Dermis microvascular lymphatic vessel endothelial cell (primary cell): ENCODE measurements around the gene TAF1D. TPM values are rescaled to one million over a fixed set of nuclear protein-coding genes. Genes with fewer than 3 reads are reported as not detected.

Source experiments
- DNase-seq, 2 donors: peaks; one replicate each; pipeline versions ENCODE4 v3.0.0 to v3.0.0-alpha.2; 2010; ENCODE audit warnings: low read depth in 2 of 2
- total RNA-seq: library from RNA; depleted of rRNA; stranded (reverse); fragments of >200 nt; gene quantifications from 2 replicates; pipeline ENCODE4 v1.2.1, GENCODE V29; 2014

The TAF1D gene
- total RNA-seq, 1 donor from 2014 or later, result 85.4 TPM

DNA sequence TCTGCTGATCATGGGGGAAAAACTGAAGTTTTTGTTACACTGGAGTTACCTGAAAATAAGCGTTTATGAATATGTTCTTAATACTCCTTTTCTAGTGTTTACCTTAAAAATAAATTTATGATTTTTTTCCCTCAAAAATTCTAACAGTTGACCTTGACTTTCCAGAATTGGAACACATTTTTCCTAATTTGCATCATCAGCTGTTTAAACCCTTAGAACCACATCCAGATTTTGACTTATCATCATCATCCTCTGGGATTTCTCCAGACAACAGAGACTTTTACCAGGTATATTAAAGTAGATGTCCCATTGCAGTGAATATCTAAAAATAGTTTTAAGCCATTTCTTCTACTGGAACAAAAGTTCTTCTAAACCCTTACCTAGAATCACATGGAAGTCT, 17.2 kb downstream of the TAF1D start:
- no peak for DNase-seq

DNA sequence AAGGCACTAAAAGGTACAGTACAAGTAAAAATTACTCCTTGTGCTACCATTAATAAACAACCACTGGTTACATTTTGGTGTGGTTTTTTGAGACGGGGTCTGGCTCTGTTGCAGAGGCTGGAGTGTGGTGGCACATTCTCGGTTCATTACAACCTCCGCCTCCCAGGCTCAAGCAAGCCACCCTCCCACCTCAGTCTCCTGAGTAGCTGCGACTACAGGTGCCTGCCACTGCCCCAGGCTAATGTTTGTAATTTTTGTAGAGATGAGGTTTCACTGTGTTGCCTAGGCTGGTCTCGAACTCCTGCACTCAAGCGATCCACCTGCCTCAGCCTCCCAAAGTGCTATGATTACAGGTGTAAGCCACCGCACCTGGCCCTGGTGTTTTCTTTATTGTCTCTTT, 20.8 kb downstream of the TAF1D start:
- no peak for DNase-seq

DNA sequence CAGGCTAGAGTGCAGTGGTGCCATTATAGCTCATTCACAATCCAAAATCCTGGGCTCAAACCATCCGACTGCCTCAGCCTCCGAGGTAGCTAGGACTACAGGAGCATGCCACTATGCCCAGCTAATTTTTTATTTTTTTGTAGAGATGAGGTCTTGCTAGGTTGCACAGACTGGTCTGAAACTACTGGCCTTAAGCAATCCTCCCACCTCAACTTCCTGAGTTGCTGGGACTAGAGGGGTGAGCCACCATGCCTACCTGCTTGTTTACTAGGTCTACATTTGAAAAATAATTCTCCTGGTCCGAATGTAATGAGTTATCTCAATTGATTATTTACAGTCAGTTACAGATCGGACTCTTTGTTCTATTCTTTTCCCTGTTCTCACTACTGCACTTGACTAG, 22.0 kb downstream of the TAF1D start:
- no peak for DNase-seq

DNA sequence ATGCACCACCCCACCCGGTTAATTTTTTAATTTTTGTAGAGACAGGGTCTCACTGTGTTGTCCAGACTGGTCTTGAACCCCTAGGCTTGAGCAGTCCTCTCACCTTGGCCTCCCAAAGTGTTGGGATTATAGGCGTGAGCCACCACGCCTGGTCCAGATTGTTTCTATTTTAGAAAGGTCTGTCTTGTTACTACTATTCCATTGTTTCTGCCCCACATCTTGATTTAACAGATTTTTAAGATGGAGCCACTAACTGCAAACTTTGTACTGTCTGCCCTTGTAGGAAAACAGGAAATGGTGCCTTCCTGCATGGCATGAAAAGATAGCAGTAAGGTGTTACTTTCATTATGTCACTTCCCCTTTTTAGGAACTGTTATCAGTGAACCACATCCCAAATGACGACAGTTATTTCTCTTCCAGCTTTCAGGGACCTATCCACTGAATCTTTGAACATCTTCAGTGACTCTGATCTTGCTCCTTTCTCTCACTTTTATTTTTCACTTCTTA, 23.2 kb downstream of the TAF1D start:
- peak; percentile 83 for DNase-seq

DNA sequence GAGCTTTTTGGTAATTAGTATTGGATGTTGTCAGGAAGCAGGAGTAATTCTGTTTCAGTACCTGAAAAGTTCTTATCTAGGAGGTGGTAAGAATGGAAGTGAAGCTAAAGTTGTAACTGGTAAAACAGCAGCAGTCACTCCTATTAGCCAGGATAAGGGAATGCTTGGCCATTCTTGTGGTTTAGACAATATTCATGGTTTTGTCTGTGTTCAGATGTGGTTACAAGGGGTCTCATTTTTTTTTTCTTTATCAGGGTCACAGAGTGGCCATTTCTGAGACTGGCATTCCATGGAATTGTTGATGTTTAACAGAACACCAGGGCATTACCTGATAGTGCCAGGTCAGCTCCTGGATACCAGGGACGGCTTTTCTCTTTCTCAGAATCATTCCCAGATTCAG, 23.8 kb downstream of the TAF1D start:
- no peak for DNase-seq

DNA sequence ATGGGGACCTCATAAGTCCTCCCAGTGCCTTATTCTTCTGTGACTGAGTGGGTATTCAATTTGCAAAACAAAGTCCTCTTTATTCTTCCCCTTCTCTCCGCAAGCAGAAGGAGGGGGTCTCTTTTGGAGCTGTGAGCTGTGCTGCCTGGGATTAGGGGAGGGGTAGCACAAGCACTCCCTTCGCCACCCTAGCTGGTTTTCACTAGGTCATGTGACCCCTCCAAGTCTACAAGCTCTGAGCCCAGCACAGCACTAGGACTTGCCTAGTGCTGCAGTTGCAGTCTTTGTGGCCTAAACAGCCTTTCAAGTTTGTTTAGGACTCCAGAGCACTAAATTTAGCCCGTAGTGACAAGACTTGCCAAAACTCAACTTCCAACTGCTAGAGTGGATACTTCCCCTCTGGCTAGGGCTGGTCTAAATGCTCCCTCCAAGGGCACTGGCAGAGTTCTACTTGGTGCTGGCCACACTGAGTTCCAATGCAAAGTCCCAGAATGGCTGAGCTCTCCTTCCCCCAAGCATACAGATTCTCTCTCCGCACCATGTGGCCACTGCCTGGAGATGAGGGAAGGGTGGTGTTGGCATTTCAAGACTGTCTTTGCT, 25.4 kb downstream of the TAF1D start:
- DNase-seq, result no peak

DNA sequence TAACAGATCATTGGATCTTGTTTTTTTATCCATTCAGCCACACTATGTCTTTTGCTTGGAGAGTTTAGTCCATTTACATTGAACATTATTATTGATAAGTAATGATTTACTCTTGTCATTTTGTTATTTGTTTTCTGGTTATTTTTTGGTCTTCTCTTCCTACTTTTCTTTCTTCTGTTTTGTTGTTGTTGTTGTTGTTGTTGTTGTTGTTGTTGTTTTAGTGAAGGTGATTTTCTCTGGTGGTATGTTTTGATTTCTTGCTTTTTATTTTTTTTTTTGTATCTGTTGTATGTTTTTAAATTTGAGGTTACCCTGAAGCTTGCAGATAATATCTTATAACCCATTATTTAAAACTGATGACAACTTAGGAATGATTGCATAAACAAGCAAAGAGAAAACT, 28.6 kb downstream of the TAF1D start:
- DNase-seq, result no peak

DNA sequence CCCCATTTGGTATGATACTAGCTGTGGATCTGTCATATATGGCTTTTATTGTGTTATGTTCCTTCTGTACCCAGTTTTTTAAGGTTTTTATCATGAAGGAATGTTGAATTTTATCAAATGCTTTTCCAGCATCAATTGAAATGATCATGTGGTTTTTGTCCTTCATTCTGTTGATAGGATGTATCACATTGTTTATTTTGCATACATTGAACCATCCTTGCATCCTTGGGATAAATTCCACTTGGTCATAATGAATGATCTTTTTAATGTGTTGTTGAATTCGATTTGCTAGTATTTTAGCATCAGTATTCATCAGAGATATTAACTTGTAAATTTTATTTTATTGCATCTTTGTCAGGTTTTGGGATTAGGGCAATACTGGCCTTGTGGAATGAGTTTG, 31.1 kb downstream of the TAF1D start:
- no peak for DNase-seq

DNA sequence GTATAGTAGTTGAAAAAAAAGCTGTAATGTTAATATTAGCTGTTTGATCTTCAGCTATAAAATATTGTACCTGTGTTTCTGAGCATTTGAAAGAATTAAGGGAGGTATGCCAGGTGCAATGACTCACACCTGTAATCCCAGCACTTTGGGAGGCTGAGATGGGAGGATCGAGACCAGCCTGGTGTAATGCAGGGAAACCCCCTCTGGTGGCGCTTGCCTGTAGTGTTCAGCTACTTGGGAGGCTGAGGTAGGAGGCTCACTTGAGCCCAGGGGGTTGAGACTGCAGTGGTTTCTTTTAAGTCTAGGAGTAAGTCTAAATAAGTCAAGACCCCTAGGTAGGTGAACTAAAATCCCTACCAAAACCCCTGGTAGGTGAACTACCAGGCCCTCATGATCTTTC, 37.1 kb downstream of the TAF1D start:
- no peak for DNase-seq

DNA sequence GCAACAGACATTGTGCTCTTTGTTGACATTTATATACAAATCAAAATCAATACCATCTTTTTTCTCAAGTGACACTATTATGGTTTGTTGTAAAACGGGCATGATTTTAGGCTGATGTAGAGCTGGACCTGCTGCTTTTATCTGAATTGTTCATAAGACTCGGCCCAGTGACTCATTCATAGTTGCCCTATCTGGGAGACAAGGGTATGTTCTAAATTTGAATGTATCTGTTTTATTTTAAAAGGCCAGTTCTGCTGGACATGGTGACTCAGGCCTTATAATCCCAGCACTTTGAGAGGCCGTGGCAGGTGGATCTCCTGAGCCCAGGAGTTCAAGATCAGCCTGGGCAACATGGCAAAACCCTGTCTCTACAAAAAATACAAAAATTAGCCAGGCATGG, 40.5 kb downstream of the TAF1D start:
- DNase-seq, result no peak

DNA sequence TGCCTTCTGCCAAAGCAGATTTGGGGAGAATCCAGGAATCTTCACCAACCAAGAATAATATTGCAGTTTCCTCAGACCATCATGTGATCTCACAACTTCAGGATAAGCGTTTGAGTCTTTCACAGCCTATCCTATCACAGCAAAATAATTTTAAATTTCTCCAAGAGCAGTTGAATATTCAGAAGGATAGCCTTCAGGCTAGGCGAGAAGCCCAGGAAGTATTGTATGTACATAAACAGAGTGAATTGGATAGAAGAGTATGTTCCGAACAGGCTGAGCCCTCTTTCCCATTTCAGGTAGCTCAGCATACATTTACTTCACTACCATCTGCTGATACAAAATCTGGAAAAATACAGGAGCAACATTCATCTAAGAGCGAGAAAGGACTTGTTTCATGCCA, 43.7 kb downstream of the TAF1D start:
- no peak for DNase-seq

DNA sequence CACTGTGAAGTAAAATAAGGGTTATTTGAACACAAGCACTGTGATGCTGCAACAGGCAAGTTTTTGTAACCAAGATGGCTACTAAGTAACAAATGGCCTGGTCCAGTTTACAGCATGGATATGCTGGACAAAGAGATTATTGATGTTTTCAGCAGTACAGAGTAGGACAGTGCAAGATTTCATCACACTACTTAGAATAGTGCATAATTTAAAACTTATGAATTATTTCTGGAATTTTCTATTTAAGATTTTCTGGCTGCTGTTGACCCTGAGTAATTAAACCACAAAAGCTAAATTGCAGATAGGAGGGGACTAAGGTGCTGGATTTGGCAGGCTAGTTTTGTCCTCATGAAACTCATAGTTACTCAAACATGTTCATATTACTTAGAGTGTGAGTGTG, 46.7 kb downstream of the TAF1D start:
- no peak for DNase-seq

DNA sequence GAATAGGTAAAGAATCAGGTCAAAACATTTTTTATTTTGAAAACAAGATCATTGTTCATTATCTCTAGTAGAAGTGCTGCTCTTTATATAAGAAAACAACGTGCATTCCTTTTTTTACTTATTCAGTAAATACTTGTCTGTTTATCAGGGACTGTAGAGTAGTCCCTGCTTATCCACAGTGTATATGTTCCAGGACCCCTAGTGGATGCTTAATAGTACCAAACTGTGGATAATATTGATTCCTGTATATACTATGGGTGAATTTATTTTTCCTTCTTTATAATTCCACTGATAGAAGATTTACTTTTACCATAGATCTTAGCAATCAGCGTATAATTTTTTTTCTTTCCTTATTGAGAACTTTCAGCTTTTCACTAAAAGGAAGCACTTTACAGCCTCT, 47.2 kb downstream of the TAF1D start:
- DNase-seq, result no peak

DNA sequence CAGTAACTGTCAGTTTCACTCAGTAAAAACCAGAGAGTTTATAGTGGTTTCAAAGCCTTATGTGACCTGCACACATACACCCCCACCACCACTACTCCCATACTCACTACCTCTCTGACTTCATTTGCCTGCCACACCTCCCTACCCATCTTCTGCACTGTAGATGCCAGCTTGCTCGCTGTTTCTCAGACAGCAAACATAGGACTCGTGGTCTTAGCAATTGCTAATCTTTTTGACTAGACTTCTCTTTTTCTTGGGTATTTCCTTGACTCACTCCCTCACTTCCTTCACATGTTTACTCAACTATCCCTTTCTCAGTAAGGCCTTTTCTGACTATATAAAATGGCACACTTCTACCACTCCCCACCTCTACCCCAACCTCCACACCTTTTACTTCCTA, 52.1 kb downstream of the TAF1D start:
- no peak for DNase-seq

DNA sequence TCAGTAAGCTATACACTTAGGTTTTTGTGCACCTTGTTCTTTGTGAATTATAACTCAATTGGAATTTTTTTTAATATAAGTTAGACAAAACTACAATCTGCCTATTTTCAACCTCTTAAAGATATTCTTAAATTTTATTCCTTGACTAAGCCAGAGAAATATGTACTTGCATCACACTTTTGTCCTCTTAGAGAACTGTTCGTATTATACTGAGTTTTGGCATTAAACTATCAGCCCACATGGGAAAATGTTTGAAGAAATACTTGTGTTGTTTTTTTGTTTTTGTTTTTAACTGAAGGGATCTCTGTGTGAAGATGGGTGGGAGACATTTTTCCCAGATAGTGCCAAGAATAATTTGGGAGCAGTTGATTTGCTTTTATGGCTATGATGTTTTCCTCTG, 54.5 kb downstream of the TAF1D start:
- no peak for DNase-seq

DNA sequence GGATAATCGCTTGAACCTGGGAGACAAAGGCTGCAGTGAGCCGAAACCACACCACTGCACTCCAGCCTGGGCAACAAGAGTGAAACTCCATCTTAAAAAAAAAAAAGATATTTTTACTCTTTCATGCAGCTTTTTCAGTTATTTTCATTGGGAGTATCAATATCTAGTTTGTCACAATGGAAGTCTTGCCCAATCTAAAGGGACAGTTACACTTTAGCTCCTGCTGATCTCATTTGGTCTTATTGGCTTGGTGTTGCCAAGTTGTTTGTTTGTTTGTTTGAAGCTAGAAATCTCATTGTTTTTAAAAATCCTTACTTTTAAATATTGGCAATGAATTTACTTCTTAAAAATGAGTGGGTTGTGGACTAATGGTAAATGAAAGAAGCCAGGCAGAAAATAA, 55.1 kb downstream of the TAF1D start:
- DNase-seq, result no peak

Other genes with a start within 250 kb of the TAF1D start
- gene SMCO4, start 198.1 kb downstream of the TAF1D start, total RNA-seq, result 9.1 and 11.8 TPM in 2 replicates
- 10.7 and 12.1 TPM in 2 replicates for gene CEP295, start 79.8 kb downstream of the TAF1D start, total RNA-seq
- 9.2 and 12.4 TPM in 2 replicates for gene C11orf54, start 177 bp upstream of the TAF1D start, total RNA-seq
- gene MED17, start 42.8 kb upstream of the TAF1D start, total RNA-seq, result 16.8 and 20.9 TPM in 2 replicates
- 0.13 TPM in 2 replicates for gene VSTM5, start 109.1 kb upstream of the TAF1D start, total RNA-seq